GM12872 (cell line): ENCODE results near the gene LRG1.

Source experiments
- CTCF ChIP-seq: IDR thresholded peaks from 3 replicates; pipeline ENCODE4 v1.5.1; 2011; ENCODE audit warnings: low read depth, mild to moderate bottlenecking, low read length, moderate library complexity; ENCODE audit not compliant: insufficient read depth

The LRG1 gene

GRCh38 chr19:4539693-4540581 lies at the start of gene LRG1:
LRG1 (minus strand) TSS chr19:4540036; CDS start chr19:4540013, 23 bp downstream.
- TF ChIP-seq CTCF: no peak

GRCh38 chr19:4588291-4588761 lies 48.5 kb upstream of the LRG1 start:
- TF ChIP-seq CTCF: no peak

- no peak for TF ChIP-seq CTCF
These were observed 47.7 kb upstream of the LRG1 start for GRCh38 chr19:4587527-4587926.

GRCh38 chr19:4586691-4587090 lies 46.9 kb upstream of the LRG1 start:
- TF ChIP-seq CTCF: no peak

GRCh38 chr19:4586245-4586644 lies 46.4 kb upstream of the LRG1 start:
- TF ChIP-seq CTCF: no peak

- TF ChIP-seq CTCF: no peak
These were observed 45.7 kb upstream of the LRG1 start for GRCh38 chr19:4585556-4585955.

- TF ChIP-seq CTCF: no peak
These were observed 45.0 kb upstream of the LRG1 start for GRCh38 chr19:4584670-4585460.
